ENCODE data around the gene TSNAX.

DNA sequence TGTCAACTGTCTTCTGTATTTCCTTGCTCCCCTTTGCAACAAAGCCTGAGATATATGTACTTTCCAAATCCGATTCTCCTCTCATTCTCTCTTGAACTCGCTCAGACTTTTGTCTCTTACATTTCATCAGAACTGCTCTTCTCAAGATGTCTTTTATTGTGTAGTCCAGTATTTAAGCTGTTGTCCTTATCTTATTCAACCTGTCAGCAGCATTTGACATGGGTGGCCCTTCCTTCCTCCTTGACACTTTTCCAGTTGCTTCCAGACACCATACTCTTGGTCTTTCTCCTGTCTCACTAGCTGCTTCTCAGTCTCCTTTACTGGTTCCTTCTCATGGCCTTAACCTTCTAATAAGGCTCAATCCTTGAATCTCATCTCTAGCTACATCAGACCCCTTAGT, 47.0 kb downstream of the TSNAX start:
- TF ChIP-seq, protein P1, sequence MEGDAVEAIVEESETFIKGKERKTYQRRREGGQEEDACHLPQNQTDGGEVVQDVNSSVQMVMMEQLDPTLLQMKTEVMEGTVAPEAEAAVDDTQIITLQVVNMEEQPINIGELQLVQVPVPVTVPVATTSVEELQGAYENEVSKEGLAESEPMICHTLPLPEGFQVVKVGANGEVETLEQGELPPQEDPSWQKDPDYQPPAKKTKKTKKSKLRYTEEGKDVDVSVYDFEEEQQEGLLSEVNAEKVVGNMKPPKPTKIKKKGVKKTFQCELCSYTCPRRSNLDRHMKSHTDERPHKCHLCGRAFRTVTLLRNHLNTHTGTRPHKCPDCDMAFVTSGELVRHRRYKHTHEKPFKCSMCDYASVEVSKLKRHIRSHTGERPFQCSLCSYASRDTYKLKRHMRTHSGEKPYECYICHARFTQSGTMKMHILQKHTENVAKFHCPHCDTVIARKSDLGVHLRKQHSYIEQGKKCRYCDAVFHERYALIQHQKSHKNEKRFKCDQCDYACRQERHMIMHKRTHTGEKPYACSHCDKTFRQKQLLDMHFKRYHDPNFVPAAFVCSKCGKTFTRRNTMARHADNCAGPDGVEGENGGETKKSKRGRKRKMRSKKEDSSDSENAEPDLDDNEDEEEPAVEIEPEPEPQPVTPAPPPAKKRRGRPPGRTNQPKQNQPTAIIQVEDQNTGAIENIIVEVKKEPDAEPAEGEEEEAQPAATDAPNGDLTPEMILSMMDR (IDR thresholded peaks at IDR 0.05) = no peak
- no peak for TF ChIP-seq POLR2AphosphoS5 (IDR thresholded peaks at IDR 0.05)

Data from sigmoid colon (tissue), 4 donors.